Measurements from ENCODE around the gene MAP2.

GRCh38 chr2:209727077-209727476 is 303.2 kb downstream of the MAP2 start:
- TF ChIP-seq HDGF (IDR thresholded peaks at IDR 0.05; ENCODE audit: borderline replicate concordance) (no peak), CTBP1 (IDR thresholded peaks at IDR 0.05; ENCODE audit: borderline replicate concordance) (no peak), FOXK2 (IDR thresholded peaks at IDR 0.05) (no peak), ELF4 (IDR thresholded peaks at IDR 0.05) (no peak), ARNT (IDR thresholded peaks at IDR 0.05) (no peak), TARDBP (IDR thresholded peaks at IDR 0.05) (no peak), FOXM1 (IDR thresholded peaks at IDR 0.05; ENCODE audit: borderline replicate concordance) (no peak), LEF1 (IDR thresholded peaks at IDR 0.05; ENCODE audit: borderline replicate concordance) (no peak), BHLHE40 (IDR thresholded peaks at IDR 0.05; ENCODE audit: borderline replicate concordance) (no peak), L3MBTL2 (conservative IDR thresholded peaks at IDR 0.05) (no peak)
